ENCODE measurements around the gene SLC22A13.

GRCh38 chr3:38283810-38284755 lies 18.5 kb downstream of the SLC22A13 start:
- no peak for TF ChIP-seq CTCF (IDR thresholded peaks at IDR 0.05 in 8 of 11, conservative IDR thresholded peaks at IDR 0.05 in 3 of 11)
- TF ChIP-seq POLR2A (IDR thresholded peaks at IDR 0.05), result no peak
